GM13977 (cell line): ENCODE data around the gene MSI2.

Experiments
- DNase-seq: peaks from one replicate; pipeline ENCODE4 v3.0.0; 2012; ENCODE audit warnings: low spot score
- CTCF ChIP-seq: IDR thresholded peaks from 2 replicates; pipeline ENCODE4 v1.5.1; 2012; ENCODE audit warnings: mild to moderate bottlenecking, control low read depth; ENCODE audit not compliant: insufficient read depth; ENCODE audit errors: extremely low read depth, missing control alignments
- in situ Hi-C: fragments of 300-500 bp; cut with MboI; formaldehyde crosslinking; loops from one replicate; pipeline ENCODE4 v1.12.0; 2022; ENCODE audit warnings: low sequenced_read_pairs, low pct_unique_long_range_greater_than_20kb, mixed read lengths, inconsistent platforms; ENCODE audit not compliant: unreplicated experiment

Gene MSI2

DNA sequence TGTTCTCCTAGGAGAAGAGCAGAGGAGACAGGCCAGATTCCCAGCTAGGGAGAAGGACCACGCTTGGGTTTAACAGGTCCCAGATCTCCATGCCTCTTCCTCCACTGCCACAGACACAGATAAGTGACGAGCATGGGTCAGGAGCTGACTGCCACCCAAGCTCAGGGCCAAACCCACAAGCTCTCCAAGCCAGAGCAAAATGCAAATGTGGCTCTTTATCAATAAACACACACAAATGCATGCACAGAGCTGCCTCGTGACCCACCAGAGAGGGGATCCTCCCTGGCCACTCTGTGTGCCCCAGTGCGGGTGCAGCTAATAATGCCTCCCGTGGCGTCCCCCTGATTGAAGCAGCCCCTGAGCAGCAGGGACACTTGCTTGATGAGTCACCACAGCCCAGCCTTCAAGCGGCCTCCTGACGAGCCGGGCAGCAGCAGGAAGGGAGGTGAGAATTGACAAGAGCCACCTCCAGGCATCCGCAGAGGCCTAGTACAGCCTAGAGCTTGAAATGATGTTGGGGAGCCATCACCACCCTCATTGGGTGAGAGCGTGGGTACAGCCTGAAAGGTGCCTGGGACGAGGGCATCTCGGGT lies 344.9 kb downstream of the MSI2 start:
- in situ Hi-C loops: no loop called here
- TF ChIP-seq CTCF: no peak
- DNase-seq: no peak

- no peak for TF ChIP-seq CTCF
- in situ Hi-C loops: no loop called here
- DNase-seq: no peak
Measured at GRCh38 chr17:57602896-57603295, 346.6 kb downstream of the MSI2 start.

DNA sequence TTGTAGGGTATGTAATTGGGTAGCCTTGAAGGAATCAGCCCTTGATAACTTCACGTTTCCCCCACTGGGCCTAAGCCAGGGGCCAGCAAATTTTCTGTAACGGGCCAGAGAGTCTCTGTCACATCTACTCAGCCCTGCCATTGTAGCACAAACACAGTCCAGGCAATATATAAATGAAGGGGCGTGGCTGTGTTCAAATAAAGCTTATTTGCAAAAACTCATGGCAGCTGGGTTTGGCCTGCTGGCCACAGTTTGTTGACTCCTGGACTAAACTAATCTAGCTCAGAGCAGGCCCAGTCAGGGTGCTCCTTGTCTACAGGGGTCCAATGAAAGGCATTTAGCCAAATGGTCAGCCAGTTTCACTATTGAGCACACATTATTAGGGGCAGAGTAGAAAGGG lies 347.2 kb downstream of the MSI2 start:
- TF ChIP-seq CTCF: no peak
- no peak for DNase-seq
- in situ Hi-C loops: no loop called here

GRCh38 chr17:57603978-57604377 lies 347.7 kb downstream of the MSI2 start:
- no peak for DNase-seq

GRCh38 chr17:57604771-57605674 lies 348.7 kb downstream of the MSI2 start:
- peak; percentile 62 for DNase-seq
- in situ Hi-C loops: no loop called here
- TF ChIP-seq CTCF: peak; percentile 26

More at GRCh38 chr17:57603978-57604377, 347.7 kb downstream of the MSI2 start:
- in situ Hi-C loops: no loop called here
- TF ChIP-seq CTCF: no peak

DNA sequence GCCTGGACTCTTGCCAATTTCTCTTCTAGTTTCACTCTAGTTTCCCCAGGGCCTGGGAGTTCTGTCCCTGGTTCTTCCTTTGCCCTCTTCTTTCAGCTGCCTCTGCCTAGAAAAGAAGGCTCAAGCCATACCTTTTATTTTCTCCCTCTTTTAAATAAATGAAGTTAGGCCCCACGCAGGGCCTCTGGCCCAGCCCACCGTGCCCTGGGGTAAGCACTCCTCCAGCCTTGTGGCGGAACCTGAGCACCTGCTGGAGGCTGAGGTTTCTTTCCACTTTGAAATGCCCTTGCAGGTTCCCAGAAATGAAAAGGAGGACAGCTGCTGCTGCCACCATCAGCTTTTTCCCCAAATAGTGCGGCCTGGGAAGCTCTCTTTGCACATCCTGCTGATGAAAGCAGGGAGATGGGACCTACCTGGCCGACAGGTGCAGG lies 349.4 kb downstream of the MSI2 start:
- in situ Hi-C loops: no loop called here
- TF ChIP-seq CTCF: no peak
- no peak for DNase-seq
